ENCODE data around the gene PSMD13.

DNA sequence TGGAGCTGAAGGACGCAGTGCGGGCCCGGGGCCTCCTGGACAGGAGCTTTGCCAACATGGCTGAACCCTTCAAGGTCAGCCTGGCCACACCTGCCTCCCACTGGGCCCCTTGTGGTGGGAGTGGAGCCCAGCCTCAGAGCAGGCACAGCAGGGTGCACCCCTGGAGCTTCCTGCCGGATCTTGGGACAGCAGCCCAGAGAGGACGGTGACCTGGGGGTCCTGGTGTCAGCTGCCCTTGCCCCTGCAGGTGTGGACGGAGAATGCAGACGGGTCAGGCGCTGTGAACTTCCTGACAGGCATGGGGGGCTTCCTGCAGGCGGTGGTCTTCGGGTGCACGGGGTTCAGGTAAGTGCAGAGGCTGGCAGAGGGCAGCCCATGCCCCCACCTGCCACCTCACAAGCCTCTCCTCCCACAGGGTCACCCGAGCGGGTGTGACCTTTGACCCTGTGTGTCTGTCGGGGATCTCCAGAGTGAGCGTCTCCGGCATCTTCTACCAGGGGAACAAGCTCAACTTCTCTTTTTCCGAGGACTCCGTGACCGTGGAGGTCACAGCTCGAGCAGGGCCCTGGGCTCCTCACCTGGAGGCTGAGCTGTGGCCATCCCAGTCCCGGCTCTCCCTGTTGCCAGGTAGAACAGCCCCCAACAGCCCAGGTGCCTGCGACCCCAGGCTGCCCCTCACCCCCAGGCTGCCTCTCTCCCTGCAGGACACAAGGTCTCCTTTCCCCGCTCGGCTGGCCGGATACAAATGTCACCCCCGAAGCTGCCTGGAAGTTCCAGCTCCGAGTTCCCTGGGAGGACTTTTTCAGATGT lies 57.3 kb downstream of the PSMD13 start:
- TF ChIP-seq, protein P1, sequence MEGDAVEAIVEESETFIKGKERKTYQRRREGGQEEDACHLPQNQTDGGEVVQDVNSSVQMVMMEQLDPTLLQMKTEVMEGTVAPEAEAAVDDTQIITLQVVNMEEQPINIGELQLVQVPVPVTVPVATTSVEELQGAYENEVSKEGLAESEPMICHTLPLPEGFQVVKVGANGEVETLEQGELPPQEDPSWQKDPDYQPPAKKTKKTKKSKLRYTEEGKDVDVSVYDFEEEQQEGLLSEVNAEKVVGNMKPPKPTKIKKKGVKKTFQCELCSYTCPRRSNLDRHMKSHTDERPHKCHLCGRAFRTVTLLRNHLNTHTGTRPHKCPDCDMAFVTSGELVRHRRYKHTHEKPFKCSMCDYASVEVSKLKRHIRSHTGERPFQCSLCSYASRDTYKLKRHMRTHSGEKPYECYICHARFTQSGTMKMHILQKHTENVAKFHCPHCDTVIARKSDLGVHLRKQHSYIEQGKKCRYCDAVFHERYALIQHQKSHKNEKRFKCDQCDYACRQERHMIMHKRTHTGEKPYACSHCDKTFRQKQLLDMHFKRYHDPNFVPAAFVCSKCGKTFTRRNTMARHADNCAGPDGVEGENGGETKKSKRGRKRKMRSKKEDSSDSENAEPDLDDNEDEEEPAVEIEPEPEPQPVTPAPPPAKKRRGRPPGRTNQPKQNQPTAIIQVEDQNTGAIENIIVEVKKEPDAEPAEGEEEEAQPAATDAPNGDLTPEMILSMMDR (IDR thresholded peaks at IDR 0.05; ENCODE audit: insufficient read depth, low read length) = no peak
- TF ChIP-seq GABPA (IDR thresholded peaks at IDR 0.05; ENCODE audit: low read depth) = no peak
- no peak for TF ChIP-seq POLR2AphosphoS5 (IDR thresholded peaks at IDR 0.05; ENCODE audit: low read depth)
- TF ChIP-seq, protein P2, sequence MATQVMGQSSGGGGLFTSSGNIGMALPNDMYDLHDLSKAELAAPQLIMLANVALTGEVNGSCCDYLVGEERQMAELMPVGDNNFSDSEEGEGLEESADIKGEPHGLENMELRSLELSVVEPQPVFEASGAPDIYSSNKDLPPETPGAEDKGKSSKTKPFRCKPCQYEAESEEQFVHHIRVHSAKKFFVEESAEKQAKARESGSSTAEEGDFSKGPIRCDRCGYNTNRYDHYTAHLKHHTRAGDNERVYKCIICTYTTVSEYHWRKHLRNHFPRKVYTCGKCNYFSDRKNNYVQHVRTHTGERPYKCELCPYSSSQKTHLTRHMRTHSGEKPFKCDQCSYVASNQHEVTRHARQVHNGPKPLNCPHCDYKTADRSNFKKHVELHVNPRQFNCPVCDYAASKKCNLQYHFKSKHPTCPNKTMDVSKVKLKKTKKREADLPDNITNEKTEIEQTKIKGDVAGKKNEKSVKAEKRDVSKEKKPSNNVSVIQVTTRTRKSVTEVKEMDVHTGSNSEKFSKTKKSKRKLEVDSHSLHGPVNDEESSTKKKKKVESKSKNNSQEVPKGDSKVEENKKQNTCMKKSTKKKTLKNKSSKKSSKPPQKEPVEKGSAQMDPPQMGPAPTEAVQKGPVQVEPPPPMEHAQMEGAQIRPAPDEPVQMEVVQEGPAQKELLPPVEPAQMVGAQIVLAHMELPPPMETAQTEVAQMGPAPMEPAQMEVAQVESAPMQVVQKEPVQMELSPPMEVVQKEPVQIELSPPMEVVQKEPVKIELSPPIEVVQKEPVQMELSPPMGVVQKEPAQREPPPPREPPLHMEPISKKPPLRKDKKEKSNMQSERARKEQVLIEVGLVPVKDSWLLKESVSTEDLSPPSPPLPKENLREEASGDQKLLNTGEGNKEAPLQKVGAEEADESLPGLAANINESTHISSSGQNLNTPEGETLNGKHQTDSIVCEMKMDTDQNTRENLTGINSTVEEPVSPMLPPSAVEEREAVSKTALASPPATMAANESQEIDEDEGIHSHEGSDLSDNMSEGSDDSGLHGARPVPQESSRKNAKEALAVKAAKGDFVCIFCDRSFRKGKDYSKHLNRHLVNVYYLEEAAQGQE (IDR thresholded peaks at IDR 0.05; ENCODE audit: insufficient replicate concordance, low read depth) = no peak
